Heart right ventricle (tissue), 16 donors: Measurements from ENCODE around the gene LMAN1. TPM values are rescaled to one million over a fixed set of nuclear protein-coding genes. Genes with fewer than 3 reads are reported as not detected.

Experiments
- ATAC-seq, 8 donors: fragments of 200-7000 bp; cut with Tn5 transposase; one replicate each; pipeline ENCODE4 v1.9.1; 2020; ENCODE audit warnings: mild to moderate bottlenecking in 8 of 8, moderate library complexity in 8 of 8, moderate number of reproducible peaks in 1 of 8
- DNase-seq, 2 donors: peaks; one replicate each; pipeline ENCODE4 v3.0.0-alpha.2; 2020
- H3K27ac ChIP-seq, 10 donors: fragments of 200-600 bp; sonication (generic) in 2 of 10; one replicate each; pipeline versions ENCODE4 v1.5.0 to v1.8.0; 2020 to 2022; ENCODE audit warnings: mild to moderate bottlenecking in 3 of 10
- H3K27me3 ChIP-seq, 7 donors: fragments of 200-600 bp; one replicate each; pipeline ENCODE4 v1.8.0; 2021 to 2022; ENCODE audit warnings: mild to moderate bottlenecking in 2 of 7
- H3K36me3 ChIP-seq, 9 donors: fragments of 200-600 bp; sonication (generic) in 1 of 9; one replicate each; pipeline versions ENCODE4 v1.5.0 to v1.8.0; 2020 to 2022; ENCODE audit warnings: mild to moderate bottlenecking in 2 of 9
- H3K4me1 ChIP-seq, 9 donors: fragments of 200-600 bp; sonication (generic) in 1 of 9; one replicate each; pipeline versions ENCODE4 v1.5.0 to v1.8.0; 2020 to 2022; ENCODE audit warnings: mild to moderate bottlenecking in 4 of 9
- H3K4me3 ChIP-seq, 10 donors: fragments of 200-600 bp; sonication (generic) in 2 of 10; one replicate each; pipeline versions ENCODE4 v1.5.0 to v1.8.0; 2020 to 2022; ENCODE audit warnings: mild to moderate bottlenecking in 7 of 10, moderate library complexity in 2 of 10
- H3K9me3 ChIP-seq, 11 donors: fragments of 200-600 bp in 10 of 11; sonication (generic) in 2 of 11; one replicate each; pipeline versions ENCODE4 v1.5.0 to v1.8.0; 2013 to 2022; ENCODE audit warnings: mild to moderate bottlenecking in 2 of 11, control low read depth in 1 of 11, moderate library complexity in 1 of 11
- WGBS, 2 donors: extraction: QIAGEN DNeasy Blood & Tissue Kit; methylation state at CpG; one replicate each; pipeline ENCODE4 v1.1.7; 2013; ENCODE audit warnings: inconsistent platforms in 1 of 2; 5-methylcytosine and 5-hydroxymethylcytosine counted together
- intact Hi-C, 10 donors: fragments of 100-400 bp; cut with DNase I; formaldehyde crosslinking; loops; one replicate each; pipeline versions ENCODE4 v1.11.1 to v1.14.2; 2022
- polyA plus RNA-seq, 2 donors: library from polyadenylated mRNA; stranded (reverse); fragments of 200-250 nt; gene quantifications; one replicate each; pipeline ENCODE4 v1.2.3, GENCODE V29; 2013
- total RNA-seq, 10 donors: library from RNA; stranded (reverse); fragmentation: NEBNext Ultra II Directional in 3 of 10; extraction: Animal tissue kit (Norgen Biotek cat#: 25700) in 3 of 10; gene quantifications; one replicate each; pipeline versions ENCODE4 v1.2.1 to v1.2.4, GENCODE V29; 2021 to 2023
- TF ChIP-seq, protein P1 (sequence below), 9 donors: fragments of 200-600 bp; sonication (generic) in 2 of 9; IDR thresholded peaks; one replicate each; pipeline versions ENCODE4 v1.5.0 to v1.8.0; 2021 to 2022; ENCODE audit warnings: antibody characterized with exemption in 9 of 9, mild to moderate bottlenecking in 5 of 9, moderate library complexity in 1 of 9
- donor health status: Arrhythmogenic right ventricular cardiomyopathy.
- donor health status: ischemic (EF 13 %, LVEDD 7.1; RV severe dilation, severe dysfunction).
- donor health status: healthy with polysubstance abuse.
- donor health status: DM: no; HTN: yes; CAD: no.
- donor health status: DM: no; HTN: no; CAD: no.
- donor health status: ischemic (EF 25% LVEDD 6.9; RV normal size, moderate dysfunction).
- donor health status: ischemic (EF 25% LVEDD 5.7; RV mildly dilated, moderate dysfunction).
- donor health status: healthy.
- donor health status: DM: yes; HTN: yes; CAD: no.
- donor health status: Ischemic cardiomyopathy.
- donor health status: ischemic (EF 35%, LVEDD 5.7; RV mildly dilated, moderate dysfunction).
- donor health status: nonischemic (EF 11% LVEDD 7.7; RV severe dilation, severe dysfunction).
- donor health status: DM: yes; HTN: yes; CAD: no.
- donor health status: PGD.
- donor health status: ischemic (EF 29% LVEDD 5.4; RV normal size, mild dysfunction).
- donor health status: nonischemic (EF 23%, LVEDD 6.1; RV moderate dilation, normal function).

Gene LMAN1
- total and polyA plus RNA-seq, 12 donors = 18.5 to 69.0 (median 54.7) TPM

- WGBS, 2 donors = 76 to 77% methylated on average over 8 of the region's 8 CpGs
- TF ChIP-seq, protein P1, sequence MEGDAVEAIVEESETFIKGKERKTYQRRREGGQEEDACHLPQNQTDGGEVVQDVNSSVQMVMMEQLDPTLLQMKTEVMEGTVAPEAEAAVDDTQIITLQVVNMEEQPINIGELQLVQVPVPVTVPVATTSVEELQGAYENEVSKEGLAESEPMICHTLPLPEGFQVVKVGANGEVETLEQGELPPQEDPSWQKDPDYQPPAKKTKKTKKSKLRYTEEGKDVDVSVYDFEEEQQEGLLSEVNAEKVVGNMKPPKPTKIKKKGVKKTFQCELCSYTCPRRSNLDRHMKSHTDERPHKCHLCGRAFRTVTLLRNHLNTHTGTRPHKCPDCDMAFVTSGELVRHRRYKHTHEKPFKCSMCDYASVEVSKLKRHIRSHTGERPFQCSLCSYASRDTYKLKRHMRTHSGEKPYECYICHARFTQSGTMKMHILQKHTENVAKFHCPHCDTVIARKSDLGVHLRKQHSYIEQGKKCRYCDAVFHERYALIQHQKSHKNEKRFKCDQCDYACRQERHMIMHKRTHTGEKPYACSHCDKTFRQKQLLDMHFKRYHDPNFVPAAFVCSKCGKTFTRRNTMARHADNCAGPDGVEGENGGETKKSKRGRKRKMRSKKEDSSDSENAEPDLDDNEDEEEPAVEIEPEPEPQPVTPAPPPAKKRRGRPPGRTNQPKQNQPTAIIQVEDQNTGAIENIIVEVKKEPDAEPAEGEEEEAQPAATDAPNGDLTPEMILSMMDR (IDR thresholded peaks at IDR 0.05) = no peak
- no peaks in the 10 kb centered on the region for H3K9me3 ChIP-seq
- no peak overlapping the region for H3K4me3 ChIP-seq
- ATAC-seq (no peak), DNase-seq (no peak)
- peaks cover 0 to 6% (median 0%) of the 10 kb centered on the region in 9 donors for H3K4me1 ChIP-seq
- H3K27me3 ChIP-seq = no peaks in the 10 kb centered on the region
- H3K36me3 ChIP-seq = no peaks in the 10 kb centered on the region
- H3K27ac ChIP-seq = no peak overlapping the region
- intact Hi-C loops = loop anchor here in 1 of 10 donors (5.0 kb wide), 1 partner anchor 65 kb away; no protein-coding TSS in a partner anchor
These were observed 28.0 kb upstream of the LMAN1 start for GRCh38 chr18:59386909-59387686.

DNA sequence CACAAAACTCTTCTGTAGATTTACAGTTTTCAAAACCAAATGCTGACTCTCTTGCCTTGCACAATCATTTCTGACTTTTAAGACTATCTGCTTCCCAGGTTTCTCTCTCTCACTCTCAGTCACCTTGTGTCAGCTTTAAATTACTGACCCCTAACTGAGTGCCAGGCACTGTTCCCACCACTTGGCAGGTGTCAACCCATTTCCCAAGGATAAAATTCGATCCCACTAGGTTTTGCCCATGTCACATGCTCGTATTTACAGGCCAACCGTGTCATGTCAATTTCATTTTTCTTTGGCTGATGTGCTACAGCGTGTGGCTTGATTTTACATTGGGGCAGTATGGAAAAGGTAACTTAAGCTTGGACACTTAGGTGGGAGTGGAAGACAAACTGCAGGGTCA, 26.1 kb upstream of the LMAN1 start:
- TF ChIP-seq, protein P1 (IDR thresholded peaks at IDR 0.05) = no peak
- DNase-seq = no peak
- Histone ChIP-seq H3K4me1 (peaks cover 0 to 6% (median 0%) of the 10 kb centered on the region in 9 donors), H3K27me3 (peaks cover 0 to 2% (median 0%) of the 10 kb centered on the region in 7 donors), H3K4me3 (no peak overlapping the region), H3K9me3 (no peaks in the 10 kb centered on the region), H3K27ac (no peak overlapping the region), H3K36me3 (no peaks in the 10 kb centered on the region)
- ATAC-seq = no peak
- WGBS, 2 donors = 78 to 81% methylated on average over 4 of the region's 4 CpGs
- intact Hi-C loops = loop anchor here in 1 of 10 donors (5.0 kb wide), 1 partner anchor 63 kb away; no protein-coding TSS in a partner anchor

- no peaks in the 10 kb centered on the region for H3K36me3 ChIP-seq
- ATAC-seq (no peak), DNase-seq (no peak)
- H3K4me1 ChIP-seq = peaks cover 0 to under 1% (median 0%) of the 10 kb centered on the region in 9 donors
- no peak overlapping the region for H3K27ac ChIP-seq
- 57 to 63% methylated on average over 6 of the region's 6 CpGs for WGBS, 2 donors
- no peak overlapping the region for H3K4me3 ChIP-seq
- intact Hi-C loops = no loop called here
- TF ChIP-seq, protein P1 (IDR thresholded peaks at IDR 0.05) = no peak
- H3K9me3 ChIP-seq = no peaks in the 10 kb centered on the region
- H3K27me3 ChIP-seq = peaks cover 0 to 11% (median 0%) of the 10 kb centered on the region in 7 donors
These were observed 24.8 kb upstream of the LMAN1 start for GRCh38 chr18:59383851-59384250.

DNA sequence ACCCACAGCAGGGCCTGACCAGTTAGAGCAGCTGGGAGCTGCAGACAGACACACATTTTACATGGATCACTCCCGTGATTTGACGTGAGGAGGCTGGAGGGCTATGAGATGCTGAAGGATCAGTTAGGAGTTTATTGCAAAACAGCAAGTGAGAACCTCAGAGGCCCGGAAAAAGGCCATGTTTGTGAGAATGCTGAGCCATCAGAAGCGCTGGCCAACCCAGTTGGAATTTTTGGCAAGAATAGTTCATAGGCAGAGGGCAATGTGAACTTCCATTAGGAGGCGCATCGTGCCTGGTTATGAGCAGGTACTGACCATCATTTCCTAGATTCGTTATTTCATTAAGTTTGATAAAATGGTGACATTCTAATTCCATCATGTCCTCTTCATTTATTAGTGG, 23.3 kb upstream of the LMAN1 start:
- Histone ChIP-seq H3K27ac (no peak overlapping the region), H3K27me3 (peaks cover 0 to 11% (median 0%) of the 10 kb centered on the region in 7 donors), H3K4me1 (no peaks in the 10 kb centered on the region), H3K36me3 (no peaks in the 10 kb centered on the region), H3K4me3 (no peak overlapping the region), H3K9me3 (no peaks in the 10 kb centered on the region)
- no peak for DNase-seq
- no peak for ATAC-seq
- WGBS, 2 donors = 85 to 86% methylated on average over 7 of the region's 7 CpGs
- intact Hi-C loops = no loop called here
- TF ChIP-seq, protein P1 (IDR thresholded peaks at IDR 0.05) = no peak
